Prostate gland (tissue), 2 donors: ENCODE results near the gene LIPH.

Experiments
- POLR2A ChIP-seq: fragments of 450-650 bp; IDR thresholded peaks from one replicate; pipeline ENCODE4 v1.6.1; 2016; ENCODE audit warnings: antibody characterized with exemption, mild to moderate bottlenecking
- TF ChIP-seq, protein P1 (sequence below), 4 experiments: fragments of 200-600 bp in 2 of 4; fragments of 450-650 bp in 2 of 4; sonication (generic) in 2 of 4; IDR thresholded peaks; 1 replicate in 3 of 4; 2 replicates in 1 of 4; pipeline ENCODE4 v1.5.1; 2016 to 2019; ENCODE audit warnings: antibody characterized with exemption in 4 of 4, mild to moderate bottlenecking in 2 of 4, moderate library complexity in 2 of 4

DNA sequence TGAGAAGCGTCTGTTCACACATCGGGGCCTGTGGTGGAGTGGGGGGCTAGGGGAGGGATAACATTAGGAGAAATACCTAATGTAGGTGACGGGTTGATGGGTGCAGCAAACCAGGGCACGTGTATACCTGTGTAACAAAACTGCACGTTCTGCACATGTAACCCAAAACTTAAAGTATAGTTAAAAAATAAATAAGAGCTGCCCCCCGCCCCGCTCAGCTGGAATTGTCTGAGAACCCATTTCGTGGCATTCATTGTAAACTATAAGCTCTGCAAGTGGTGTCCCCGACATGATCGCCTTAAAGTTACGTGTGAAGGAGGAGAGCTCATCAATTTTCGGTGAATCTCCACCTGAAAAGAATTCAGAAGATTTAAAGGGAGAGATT lies 7.3 kb upstream of the LIPH start:
- TF ChIP-seq, protein P1, sequence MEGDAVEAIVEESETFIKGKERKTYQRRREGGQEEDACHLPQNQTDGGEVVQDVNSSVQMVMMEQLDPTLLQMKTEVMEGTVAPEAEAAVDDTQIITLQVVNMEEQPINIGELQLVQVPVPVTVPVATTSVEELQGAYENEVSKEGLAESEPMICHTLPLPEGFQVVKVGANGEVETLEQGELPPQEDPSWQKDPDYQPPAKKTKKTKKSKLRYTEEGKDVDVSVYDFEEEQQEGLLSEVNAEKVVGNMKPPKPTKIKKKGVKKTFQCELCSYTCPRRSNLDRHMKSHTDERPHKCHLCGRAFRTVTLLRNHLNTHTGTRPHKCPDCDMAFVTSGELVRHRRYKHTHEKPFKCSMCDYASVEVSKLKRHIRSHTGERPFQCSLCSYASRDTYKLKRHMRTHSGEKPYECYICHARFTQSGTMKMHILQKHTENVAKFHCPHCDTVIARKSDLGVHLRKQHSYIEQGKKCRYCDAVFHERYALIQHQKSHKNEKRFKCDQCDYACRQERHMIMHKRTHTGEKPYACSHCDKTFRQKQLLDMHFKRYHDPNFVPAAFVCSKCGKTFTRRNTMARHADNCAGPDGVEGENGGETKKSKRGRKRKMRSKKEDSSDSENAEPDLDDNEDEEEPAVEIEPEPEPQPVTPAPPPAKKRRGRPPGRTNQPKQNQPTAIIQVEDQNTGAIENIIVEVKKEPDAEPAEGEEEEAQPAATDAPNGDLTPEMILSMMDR (IDR thresholded peaks at IDR 0.05) = no peak
- no peak for TF ChIP-seq POLR2A
